Nephron (organoid): Measurements from ENCODE around the gene RAP1GAP.

Experiments used
- H3K27ac Mint-ChIP-seq, 3 experiments: 2 replicates each; pipeline ENCODE4 v1.8.0; 2020; ENCODE audit warnings: mixed read lengths in 3 of 3, mild to moderate bottlenecking in 2 of 3, moderate library complexity in 1 of 3
- H3K27me3 Mint-ChIP-seq: 2 replicates; pipeline ENCODE4 v1.8.0; 2021; ENCODE audit warnings: low read depth, mild to moderate bottlenecking, moderate library complexity, mixed read lengths
- H3K36me3 Mint-ChIP-seq: 2 replicates; pipeline ENCODE4 v1.8.0; 2020; ENCODE audit warnings: low read depth, mixed read lengths
- H3K4me1 Mint-ChIP-seq: 2 replicates; pipeline ENCODE4 v1.8.0; 2020; ENCODE audit warnings: mixed read lengths
- H3K4me3 Mint-ChIP-seq, 3 experiments: 2 replicates each; pipeline ENCODE4 v1.8.0; 2020; ENCODE audit warnings: mild to moderate bottlenecking in 3 of 3, mixed read lengths in 3 of 3, moderate library complexity in 2 of 3
- H3K9me3 Mint-ChIP-seq: 2 replicates; pipeline ENCODE4 v1.8.0; 2020; ENCODE audit warnings: mixed read lengths
- TF ChIP-seq, protein P1 (sequence below), 3 experiments: fragments of 200-600 bp; sonication (generic); IDR thresholded peaks; one replicate each; pipeline ENCODE4 v1.5.0; 2021; ENCODE audit warnings: antibody characterized with exemption in 3 of 3; ENCODE audit not compliant: unreplicated experiment in 3 of 3

RAP1GAP gene

DNA sequence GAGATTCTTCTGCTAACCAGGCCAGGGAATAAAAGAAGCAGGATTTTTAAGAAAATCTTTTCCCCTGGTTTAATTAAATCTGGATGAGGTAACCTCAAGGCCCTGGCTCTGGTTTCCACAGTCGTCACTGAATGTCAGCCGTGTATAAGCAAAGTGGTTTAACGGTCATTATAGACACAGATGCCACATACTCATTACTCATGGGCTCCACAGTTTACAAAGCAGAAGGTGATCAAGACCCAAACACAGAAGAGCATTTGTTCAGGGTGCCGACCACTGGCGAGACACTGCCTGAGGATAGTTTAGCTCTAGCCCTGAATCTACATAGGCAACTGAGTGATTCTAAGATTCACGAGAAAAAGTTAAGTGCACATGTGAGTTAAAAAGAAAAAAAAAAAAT, 27.8 kb upstream of the RAP1GAP start:
- Mint-ChIP-seq H3K36me3 (peaks cover 64% of the 10 kb centered on the region), H3K9me3 (no peaks in the 10 kb centered on the region), H3K27me3 (no peaks in the 10 kb centered on the region), H3K4me3 (no peak overlapping the region), H3K4me1 (no peaks in the 10 kb centered on the region), H3K27ac (no peak overlapping the region)
- TF ChIP-seq, protein P1, sequence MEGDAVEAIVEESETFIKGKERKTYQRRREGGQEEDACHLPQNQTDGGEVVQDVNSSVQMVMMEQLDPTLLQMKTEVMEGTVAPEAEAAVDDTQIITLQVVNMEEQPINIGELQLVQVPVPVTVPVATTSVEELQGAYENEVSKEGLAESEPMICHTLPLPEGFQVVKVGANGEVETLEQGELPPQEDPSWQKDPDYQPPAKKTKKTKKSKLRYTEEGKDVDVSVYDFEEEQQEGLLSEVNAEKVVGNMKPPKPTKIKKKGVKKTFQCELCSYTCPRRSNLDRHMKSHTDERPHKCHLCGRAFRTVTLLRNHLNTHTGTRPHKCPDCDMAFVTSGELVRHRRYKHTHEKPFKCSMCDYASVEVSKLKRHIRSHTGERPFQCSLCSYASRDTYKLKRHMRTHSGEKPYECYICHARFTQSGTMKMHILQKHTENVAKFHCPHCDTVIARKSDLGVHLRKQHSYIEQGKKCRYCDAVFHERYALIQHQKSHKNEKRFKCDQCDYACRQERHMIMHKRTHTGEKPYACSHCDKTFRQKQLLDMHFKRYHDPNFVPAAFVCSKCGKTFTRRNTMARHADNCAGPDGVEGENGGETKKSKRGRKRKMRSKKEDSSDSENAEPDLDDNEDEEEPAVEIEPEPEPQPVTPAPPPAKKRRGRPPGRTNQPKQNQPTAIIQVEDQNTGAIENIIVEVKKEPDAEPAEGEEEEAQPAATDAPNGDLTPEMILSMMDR (IDR thresholded peaks at IDR 0.05; ENCODE audit: unreplicated experiment in 3 of 3): no peak

- Mint-ChIP-seq H3K9me3 (peaks cover 1% of the 10 kb centered on the region), H3K4me3 (no peak overlapping the region), H3K27me3 (no peaks in the 10 kb centered on the region), H3K4me1 (no peaks in the 10 kb centered on the region), H3K27ac (no peak overlapping the region), H3K36me3 (peaks cover 67% of the 10 kb centered on the region)
- TF ChIP-seq, protein P1 (IDR thresholded peaks at IDR 0.05; ENCODE audit: unreplicated experiment in 3 of 3): no peak
Measured at GRCh38 chr1:21693732-21694131, 24.6 kb upstream of the RAP1GAP start.

- Mint-ChIP-seq H3K9me3 (peaks cover 7% of the 10 kb centered on the region), H3K4me3 (no peak overlapping the region), H3K4me1 (no peaks in the 10 kb centered on the region), H3K27ac (no peak overlapping the region), H3K27me3 (no peaks in the 10 kb centered on the region), H3K36me3 (peaks cover 76% of the 10 kb centered on the region)
- TF ChIP-seq, protein P1 (IDR thresholded peaks at IDR 0.05; ENCODE audit: unreplicated experiment in 3 of 3): no peak
Measured at GRCh38 chr1:21691739-21692138, 22.6 kb upstream of the RAP1GAP start.

DNA sequence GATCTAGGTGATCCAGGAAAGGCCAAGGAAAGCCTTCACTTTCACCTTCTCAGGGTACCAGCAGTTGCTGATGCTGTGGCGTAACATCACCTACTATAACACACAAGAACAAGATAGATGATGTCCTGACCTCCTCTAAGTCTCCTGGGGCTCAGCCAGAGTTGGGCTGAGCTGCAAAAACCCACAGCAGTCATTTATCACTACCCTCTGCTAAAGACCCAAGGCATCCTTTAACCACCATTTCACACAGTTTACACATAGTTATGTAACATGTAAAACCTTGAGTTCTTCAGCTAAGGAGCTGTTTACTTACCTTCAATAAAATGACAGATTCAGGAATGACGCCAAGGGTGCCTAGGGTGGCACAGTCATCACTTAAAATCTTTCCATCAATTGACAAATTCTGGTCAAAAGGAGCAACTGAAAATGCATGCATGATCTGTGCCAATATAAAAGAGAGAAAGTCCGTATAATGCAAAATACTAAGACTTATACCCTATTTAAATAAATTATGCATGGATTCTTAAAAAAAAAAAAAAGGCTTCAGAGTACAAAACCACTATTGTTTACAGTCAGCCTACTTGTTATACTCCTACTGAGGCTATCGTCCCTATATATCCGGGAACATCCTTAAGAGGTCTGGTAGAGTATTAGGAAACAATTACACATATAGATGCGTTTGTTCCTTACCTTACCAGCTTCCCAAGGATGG, 20.7 kb upstream of the RAP1GAP start:
- TF ChIP-seq, protein P1 (IDR thresholded peaks at IDR 0.05; ENCODE audit: unreplicated experiment in 3 of 3): no peak
- H3K4me3 Mint-ChIP-seq: no peak overlapping the region
- H3K9me3 Mint-ChIP-seq: peaks cover 22% of the 10 kb centered on the region
- H3K27me3 Mint-ChIP-seq: no peaks in the 10 kb centered on the region
- H3K4me1 Mint-ChIP-seq: no peaks in the 10 kb centered on the region
- peaks cover 85% of the 10 kb centered on the region for H3K36me3 Mint-ChIP-seq
- no peak overlapping the region for H3K27ac Mint-ChIP-seq

GRCh38 chr1:21687081-21687529, 17.9 kb upstream of the RAP1GAP start:
- H3K4me1 Mint-ChIP-seq: peaks cover 4% of the 10 kb centered on the region
- H3K9me3 Mint-ChIP-seq: peaks cover 29% of the 10 kb centered on the region
- TF ChIP-seq, protein P1 (IDR thresholded peaks at IDR 0.05; ENCODE audit: unreplicated experiment in 3 of 3): no peak
- H3K4me3 Mint-ChIP-seq: no peak overlapping the region
- peaks cover 80% of the 10 kb centered on the region for H3K36me3 Mint-ChIP-seq
- H3K27ac Mint-ChIP-seq: no peak overlapping the region
- no peaks in the 10 kb centered on the region for H3K27me3 Mint-ChIP-seq
